SK-MEL-5 (cell line): ENCODE results near the gene GAD1. TPM values are rescaled to one million over a fixed set of nuclear protein-coding genes. Genes with fewer than 3 reads are reported as not detected.

Experiments used
- small RNA-seq, 2 experiments: library from RNA; depleted of rRNA; stranded (forward); fragments of <200 nt; gene quantifications; one replicate each; pipeline ENCODE3, GENCODE V24; 2014
- total RNA-seq: library from RNA; depleted of rRNA; stranded (reverse); fragments of >200 nt; shearing (Covaris generic); gene quantifications from 2 replicates; pipeline ENCODE4 v1.2.3, GENCODE V29; 2014; rRNA removed

Gene GAD1
- total RNA-seq, 1 experiment from 2014 or later, result 18.1 TPM

Small RNA genes lying within 50 kb of the gene (small RNA-seq; reads per million reads assigned to genes)
- gene RF00019, result 0 reads per million in 2 experiments

Other genes with a start within 250 kb of the GAD1 start
- gene SP5, start 101.5 kb upstream of the GAD1 start, total RNA-seq, result 0.48 TPM in 1 of 2 replicates, not detected in the other
- 0.45 and 1.4 TPM in 2 replicates for gene ERICH2, start 46.5 kb upstream of the GAD1 start, total RNA-seq
- gene GORASP2, start 112.4 kb downstream of the GAD1 start, total RNA-seq, result 27.0 and 36.6 TPM in 2 replicates